Peyer's patch (tissue), 4 donors: ENCODE measurements around the gene PLEKHG3. TPM values are rescaled to one million over a fixed set of nuclear protein-coding genes. Genes with fewer than 3 reads are reported as not detected.

ENCODE experiments used
- DNase-seq, 3 donors: peaks; one replicate each; pipeline ENCODE4 v3.0.0-alpha.2; 2017 to 2019
- H3K27ac ChIP-seq, 4 donors: fragments of 200-600 bp; sonication (generic); one replicate each; pipeline ENCODE4 v1.5.1; 2016 to 2019
- H3K27me3 ChIP-seq, 2 donors: fragments of 200-600 bp; sonication (generic); one replicate each; pipeline ENCODE4 v1.5.1; 2019
- H3K36me3 ChIP-seq, 3 donors: fragments of 200-600 bp; sonication (generic); one replicate each; pipeline ENCODE4 v1.5.1; 2016 to 2019
- H3K4me1 ChIP-seq, 4 donors: fragments of 200-600 bp; sonication (generic); one replicate each; pipeline ENCODE4 v1.5.1; 2016 to 2019
- H3K4me3 ChIP-seq, 4 donors: fragments of 200-600 bp; sonication (generic); 1 replicate in 3 of 4; 2 replicates in 1 of 4; pipeline ENCODE4 v1.5.1; 2016 to 2019; ENCODE audit warnings: mild to moderate bottlenecking in 1 of 4
- H3K9me3 ChIP-seq, 4 donors: fragments of 200-600 bp; sonication (generic); one replicate each; pipeline ENCODE4 v1.5.1; 2016 to 2019; ENCODE audit warnings: mild to moderate bottlenecking in 1 of 4
- CTCF ChIP-seq, 6 experiments: fragments of 450-650 bp in 4 of 6; fragments of 200-600 bp in 2 of 6; sonication (generic) in 1 of 6; IDR thresholded peaks; one replicate each; pipeline ENCODE4 v1.5.1; 2017 to 2019; ENCODE audit warnings: antibody characterized with exemption in 6 of 6, mild to moderate bottlenecking in 3 of 6, moderate library complexity in 1 of 6
- POLR2A ChIP-seq, 2 donors: fragments of 450-650 bp; IDR thresholded peaks; one replicate each; pipeline ENCODE4 v1.5.1; 2017; ENCODE audit warnings: antibody characterized with exemption in 2 of 2, mild to moderate bottlenecking in 2 of 2, moderate library complexity in 2 of 2
- total RNA-seq, 4 donors: library from RNA; depleted of rRNA; stranded (reverse); fragments of >200 nt; gene quantifications; one replicate each; pipeline ENCODE4 v1.1.0, GENCODE V29; 2016

PLEKHG3 gene
- total RNA-seq, 4 donors from 2014 or later, result 18.2 to 45.5 (median 31.5) TPM

GRCh38 chr14:64715628-64716412 lies 11.6 kb downstream of the PLEKHG3 start:
- TF ChIP-seq POLR2A (IDR thresholded peaks at IDR 0.05) (no peak), CTCF (IDR thresholded peaks at IDR 0.05) (no peak)
- no peaks in the 10 kb centered on the region for H3K27me3 ChIP-seq
- H3K4me1 ChIP-seq, result peaks cover 0 to 49% (median 6%) of the 10 kb centered on the region in 4 donors
- H3K36me3 ChIP-seq, result no peaks in the 10 kb centered on the region
- peak in 2 of 3 donors; percentile 48 for DNase-seq
- H3K9me3 ChIP-seq, result no peaks in the 10 kb centered on the region
- H3K4me3 ChIP-seq, result peak overlapping the region in 3 of 4 donors; percentile 4 to 43 (median 37)
- H3K27ac ChIP-seq, result peak overlapping the region in 2 of 4 donors; percentile 65 to 78

GRCh38 chr14:64717870-64718269 lies 13.6 kb downstream of the PLEKHG3 start:
- Histone ChIP-seq H3K36me3 (no peaks in the 10 kb centered on the region), H3K4me1 (peaks cover 0 to 70% (median 9%) of the 10 kb centered on the region in 4 donors), H3K27ac (peak overlapping the region in 3 of 4 donors; percentile 6 to 84 (median 71)), H3K4me3 (no peak overlapping the region), H3K9me3 (no peaks in the 10 kb centered on the region), H3K27me3 (no peaks in the 10 kb centered on the region)
- DNase-seq, result peak in 2 of 3 donors; percentile 46 to 48
- TF ChIP-seq POLR2A (IDR thresholded peaks at IDR 0.05) (no peak), CTCF (IDR thresholded peaks at IDR 0.05) (no peak)

GRCh38 chr14:64718762-64719161 lies 14.5 kb downstream of the PLEKHG3 start:
- H3K36me3 ChIP-seq, result no peaks in the 10 kb centered on the region
- no peak overlapping the region for H3K4me3 ChIP-seq
- DNase-seq, result peak in 2 of 3 donors; percentile 30 to 39
- peaks cover 0 to 75% (median 10%) of the 10 kb centered on the region in 4 donors for H3K4me1 ChIP-seq
- TF ChIP-seq POLR2A (IDR thresholded peaks at IDR 0.05) (no peak), CTCF (IDR thresholded peaks at IDR 0.05) (no peak)
- H3K9me3 ChIP-seq, result no peaks in the 10 kb centered on the region
- no peaks in the 10 kb centered on the region for H3K27me3 ChIP-seq
- H3K27ac ChIP-seq, result peak overlapping the region in 2 of 4 donors; percentile 71 to 84

GRCh38 chr14:64719601-64720000 lies 15.4 kb downstream of the PLEKHG3 start:
- H3K4me1 ChIP-seq, result peaks cover 0 to 83% (median 13%) of the 10 kb centered on the region in 4 donors

GRCh38 chr14:64720131-64720576 lies 15.9 kb downstream of the PLEKHG3 start:
- H3K36me3 ChIP-seq, result no peaks in the 10 kb centered on the region
- H3K9me3 ChIP-seq, result no peaks in the 10 kb centered on the region
- H3K4me1 ChIP-seq, result peaks cover 0 to 89% (median 13%) of the 10 kb centered on the region in 4 donors
- no peak for TF ChIP-seq CTCF (IDR thresholded peaks at IDR 0.05)
- peak in 1 of 2 donors; percentile 55 for TF ChIP-seq POLR2A (IDR thresholded peaks at IDR 0.05)
- H3K4me3 ChIP-seq, result no peak overlapping the region
- peak in 2 of 3 donors; percentile 73 to 86 for DNase-seq
- H3K27ac ChIP-seq, result peak overlapping the region in 3 of 4 donors; percentile 61 to 84 (median 71)
- no peaks in the 10 kb centered on the region for H3K27me3 ChIP-seq

More at GRCh38 chr14:64719601-64720000, 15.4 kb downstream of the PLEKHG3 start:
- peak overlapping the region in 3 of 4 donors; percentile 61 to 84 (median 71) for H3K27ac ChIP-seq
- no peaks in the 10 kb centered on the region for H3K36me3 ChIP-seq
- H3K4me3 ChIP-seq, result no peak overlapping the region
- H3K27me3 ChIP-seq, result no peaks in the 10 kb centered on the region
- no peaks in the 10 kb centered on the region for H3K9me3 ChIP-seq
- peak in 2 of 3 donors; percentile 25 to 41 for DNase-seq
- no peak for TF ChIP-seq POLR2A (IDR thresholded peaks at IDR 0.05)
- TF ChIP-seq CTCF (IDR thresholded peaks at IDR 0.05), result no peak
